Uterus (tissue), 4 donors: ENCODE measurements around the gene IKZF3. TPM values are rescaled to one million over a fixed set of nuclear protein-coding genes. Genes with fewer than 3 reads are reported as not detected.

ENCODE experiments used
- DNase-seq, 2 donors: peaks; one replicate each; pipeline ENCODE4 v3.0.0-alpha.2; 2019 to 2020
- H3K27ac ChIP-seq, 2 donors: fragments of 200-600 bp; sonication (generic); 1 replicate in 1 of 2; 2 replicates in 1 of 2; pipeline ENCODE4 v1.5.1; 2016 to 2018
- H3K27me3 ChIP-seq, 2 donors: fragments of 200-600 bp; sonication (generic); one replicate each; pipeline ENCODE4 v1.5.1; 2018 to 2019; ENCODE audit warnings: control low read depth in 1 of 2
- H3K36me3 ChIP-seq, 2 donors: fragments of 200-600 bp; sonication (generic); one replicate each; pipeline ENCODE4 v1.5.1; 2019; ENCODE audit warnings: control low read depth in 1 of 2
- H3K4me1 ChIP-seq, 2 donors: fragments of 200-600 bp; sonication (generic); one replicate each; pipeline ENCODE4 v1.5.1; 2018 to 2019; ENCODE audit warnings: control low read depth in 1 of 2
- H3K4me3 ChIP-seq, 2 donors: fragments of 200-600 bp; sonication (generic); 1 replicate in 1 of 2; 2 replicates in 1 of 2; pipeline ENCODE4 v1.5.1; 2018 to 2019; ENCODE audit warnings: mild to moderate bottlenecking in 1 of 2
- H3K9me3 ChIP-seq, 2 donors: fragments of 200-600 bp; sonication (generic); one replicate each; pipeline ENCODE4 v1.5.1; 2019; ENCODE audit warnings: control low read depth in 1 of 2
- CTCF ChIP-seq, 4 experiments: fragments of 200-600 bp in 2 of 4; fragments of 450-650 bp in 2 of 4; sonication (generic) in 2 of 4; IDR thresholded peaks; one replicate each; pipeline ENCODE4 v1.5.1; 2016 to 2019; ENCODE audit warnings: antibody characterized with exemption in 4 of 4, mild to moderate bottlenecking in 2 of 4, moderate library complexity in 1 of 4
- POLR2A ChIP-seq, 2 donors: fragments of 450-650 bp; IDR thresholded peaks; one replicate each; pipeline ENCODE4 v1.6.1; 2016; ENCODE audit warnings: antibody characterized with exemption in 2 of 2, mild to moderate bottlenecking in 1 of 2, moderate library complexity in 1 of 2
- intact Hi-C: fragments of 100-400 bp; cut with DNase I; formaldehyde crosslinking; loops from one replicate; pipeline ENCODE4 v1.15.1; 2023; ENCODE audit warnings: low total_unique reads
- total RNA-seq, 4 donors: library from RNA; depleted of rRNA in 3 of 4; stranded (reverse); fragments of >200 nt in 3 of 4; gene quantifications; one replicate each; pipeline versions ENCODE4 v1.1.0 to v1.2.4, GENCODE V29; 2014 to 2023
- donor health status: DM: yes; HTN: yes; CAD: no.

IKZF3 gene
- total RNA-seq, 4 donors from 2014 or later, result 0.88 to 2.1 (median 1.6) TPM

DNA sequence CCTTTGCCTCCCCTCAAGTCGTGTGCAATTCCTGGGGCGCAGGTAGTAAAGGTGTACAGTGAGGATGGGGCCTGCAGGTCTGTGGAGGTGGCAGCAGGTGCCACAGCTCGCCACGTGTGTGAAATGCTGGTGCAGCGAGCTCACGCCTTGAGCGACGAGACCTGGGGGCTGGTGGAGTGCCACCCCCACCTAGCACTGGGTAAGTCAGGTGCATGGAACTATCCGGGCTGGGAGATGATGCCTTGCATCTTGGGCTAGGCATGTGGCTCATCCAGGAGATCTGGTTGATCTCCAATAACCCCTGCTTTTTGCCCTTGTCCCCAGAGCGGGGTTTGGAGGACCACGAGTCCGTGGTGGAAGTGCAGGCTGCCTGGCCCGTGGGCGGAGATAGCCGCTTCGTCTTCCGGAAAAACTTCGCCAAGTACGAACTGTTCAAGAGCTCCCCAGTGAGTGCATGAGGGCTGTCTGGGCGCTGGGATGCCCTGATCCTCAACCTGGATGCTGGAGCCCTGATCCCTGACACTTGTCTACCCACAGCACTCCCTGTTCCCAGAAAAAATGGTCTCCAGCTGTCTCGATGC is 121.2 kb downstream of the IKZF3 start:
- intact Hi-C loops, result no loop called here
- peaks cover 0 to under 1% of the 10 kb centered on the region in 2 donors for H3K27me3 ChIP-seq
- peaks cover 0 to 18% of the 10 kb centered on the region in 2 donors for H3K4me1 ChIP-seq
- no peaks in the 10 kb centered on the region for H3K36me3 ChIP-seq
- TF ChIP-seq CTCF (IDR thresholded peaks at IDR 0.05), result no peak
- no peak for TF ChIP-seq POLR2A (IDR thresholded peaks at IDR 0.05)
- no peaks in the 10 kb centered on the region for H3K9me3 ChIP-seq
- no peak for DNase-seq
- no peak overlapping the region for H3K27ac ChIP-seq
- H3K4me3 ChIP-seq, result no peak overlapping the region

- intact Hi-C loops, result no loop called here
Observed at GRCh38 chr17:39742126-39742855, 121.8 kb downstream of the IKZF3 start.

DNA sequence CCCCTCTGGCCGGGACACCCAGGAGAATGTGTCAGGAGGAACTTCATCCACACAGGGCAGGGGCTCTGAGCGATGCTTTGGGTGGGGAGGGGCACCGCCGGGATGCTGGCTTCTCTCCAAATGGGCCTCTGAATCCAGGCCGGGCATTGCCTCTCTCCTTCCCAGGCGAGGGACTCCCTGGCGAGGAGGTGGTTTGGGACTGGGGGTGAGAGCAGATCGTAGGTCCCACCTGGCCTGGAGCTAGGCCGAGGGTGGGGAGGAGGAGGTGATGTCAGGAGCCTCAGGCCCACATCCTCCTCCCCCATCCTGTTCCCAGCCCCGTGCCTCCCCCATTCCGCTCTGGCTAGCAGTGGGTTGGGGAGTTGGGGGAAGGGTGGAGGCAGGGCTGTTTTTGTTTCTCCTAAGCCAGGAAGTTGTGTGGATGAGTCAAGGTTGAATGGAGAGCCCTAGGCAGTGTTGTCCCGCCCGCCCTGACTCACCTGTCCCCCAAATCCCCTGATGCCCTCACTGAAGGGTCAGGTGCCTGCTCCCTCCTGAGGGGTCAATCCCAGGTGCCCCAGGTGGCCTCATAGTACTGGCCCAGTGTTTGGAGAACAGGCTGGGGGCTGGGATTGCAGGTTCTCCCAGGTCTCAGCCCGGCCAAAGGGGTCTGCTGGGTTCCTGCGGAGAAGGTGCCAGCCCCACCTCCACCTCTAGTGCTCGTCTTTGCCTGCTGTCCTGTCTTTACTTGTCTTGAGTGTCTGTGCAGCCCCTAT is 123.6 kb downstream of the IKZF3 start:
- intact Hi-C loops, result no loop called here

More at GRCh38 chr17:39742126-39742855, 121.8 kb downstream of the IKZF3 start:
- Histone ChIP-seq H3K4me1 (peaks cover 0 to 20% of the 10 kb centered on the region in 2 donors), H3K27me3 (peaks cover 0 to 7% of the 10 kb centered on the region in 2 donors), H3K36me3 (no peaks in the 10 kb centered on the region), H3K27ac (no peak overlapping the region), H3K9me3 (no peaks in the 10 kb centered on the region), H3K4me3 (no peak overlapping the region)
- DNase-seq, result no peak
- TF ChIP-seq POLR2A (IDR thresholded peaks at IDR 0.05) (no peak), CTCF (IDR thresholded peaks at IDR 0.05) (no peak)

GRCh38 chr17:39739885-39740356 is 124.2 kb downstream of the IKZF3 start:
- Histone ChIP-seq H3K4me1 (peaks cover 0 to 20% of the 10 kb centered on the region in 2 donors), H3K9me3 (no peaks in the 10 kb centered on the region), H3K36me3 (no peaks in the 10 kb centered on the region), H3K27ac (peak overlapping the region; percentile 21 to 74), H3K4me3 (peak overlapping the region; percentile 18 to 20), H3K27me3 (peaks cover 0 to 9% of the 10 kb centered on the region in 2 donors)
- intact Hi-C loops, result no loop called here
- no peak for TF ChIP-seq POLR2A (IDR thresholded peaks at IDR 0.05)
- TF ChIP-seq CTCF (IDR thresholded peaks at IDR 0.05), result no peak
- no peak for DNase-seq

More for the DNA sequence above, 123.6 kb downstream of the IKZF3 start:
- TF ChIP-seq CTCF (IDR thresholded peaks at IDR 0.05) (no peak), POLR2A (IDR thresholded peaks at IDR 0.05) (peak in 1 of 2 donors; percentile 51)
- H3K9me3 ChIP-seq, result no peaks in the 10 kb centered on the region
- H3K27me3 ChIP-seq, result peaks cover 0 to 9% of the 10 kb centered on the region in 2 donors
- peaks cover 0 to 20% of the 10 kb centered on the region in 2 donors for H3K4me1 ChIP-seq
- no peaks in the 10 kb centered on the region for H3K36me3 ChIP-seq
- H3K4me3 ChIP-seq, result peak overlapping the region in 1 of 2 donors; percentile 18
- peak overlapping the region in 1 of 2 donors; percentile 74 for H3K27ac ChIP-seq
- DNase-seq, result peak; percentile 49 to 75
